Measurements from ENCODE around the gene ST6GAL1. TPM values are rescaled to one million over a fixed set of nuclear protein-coding genes. Genes with fewer than 3 reads are reported as not detected.

ST6GAL1 gene
- total and polyA plus RNA-seq, 2 of the 13 experiments (the other 11 are each of a cell fraction or from before 2014, with no cell fraction given): 79.9 to 164 TPM

GRCh38 chr3:187027531-187028278 lies 97.4 kb downstream of the ST6GAL1 start:
- H4K20me1 ChIP-seq (ENCODE audit: insufficient read depth, low read length): no peaks in the 10 kb centered on the region
- no peak for TF ChIP-seq HOXA5 (CRISPR knock-in tag; IDR thresholded peaks at IDR 0.05)
- no peak for TF ChIP-seq ZNF781 (CRISPR knock-in tag; IDR thresholded peaks at IDR 0.05; ENCODE audit: borderline replicate concordance, not compliant biosample characterization)
- no peak for TF ChIP-seq DDIT3 (CRISPR knock-in tag; IDR thresholded peaks at IDR 0.05)
- TF ChIP-seq ZNF382 (CRISPR knock-in tag; IDR thresholded peaks at IDR 0.05; ENCODE audit: borderline replicate concordance): no peak
- no peak for TF ChIP-seq YY1 (IDR thresholded peaks at IDR 0.05; ENCODE audit: insufficient read depth, insufficient replicate concordance, low read depth, low read length)
- no peak for TF ChIP-seq ZNF703 (CRISPR knock-in tag; IDR thresholded peaks at IDR 0.05; ENCODE audit: borderline replicate concordance)
- TF ChIP-seq PHF20 (CRISPR knock-in tag; IDR thresholded peaks at IDR 0.05): no peak
- TF ChIP-seq REL (CRISPR knock-in tag; conservative IDR thresholded peaks at IDR 0.05): no peak
- TF ChIP-seq SIN3A (IDR thresholded peaks at IDR 0.05; ENCODE audit: borderline replicate concordance, low read depth, low read length): no peak
- no peak for TF ChIP-seq ZFY (CRISPR knock-in tag; IDR thresholded peaks at IDR 0.05)
- H3K79me2 ChIP-seq (ENCODE audit: insufficient read depth, low read length): no peaks in the 10 kb centered on the region
- 90% methylated on average over 8 of the region's 8 CpGs for WGBS (ENCODE audit: low lambda C conversion rate)
- ChIA-PET POLR2A (interaction anchor here (1.4 kb wide), 1 partner anchor 12 kb away, joined by 6 read pairs; no protein-coding TSS in a partner anchor), CTCF (ENCODE audit: low intra/inter-chr PET ratio, low total read pairs) (no interaction called here)
- no peak overlapping the region for H3K4me3 ChIP-seq (replicated peaks in 1 of 3; ENCODE audit: insufficient read depth in 1 of 3, low read depth in 2 of 3, low read length in 3 of 3)
- DNase-seq (ENCODE audit: low spot score) (no peak), ATAC-seq (no peak), FAIRE-seq (no peak)
- H2AFZ ChIP-seq (ENCODE audit: low read length): no peak overlapping the region
- no peak overlapping the region for H3K4me2 ChIP-seq (ENCODE audit: low read depth, low read length)
- H3K9ac ChIP-seq (ENCODE audit: insufficient read depth, low read depth, low read length): no peak overlapping the region
- H3K27me3 ChIP-seq (ENCODE audit: control insufficient read depth in 1 of 2, insufficient read depth in 2 of 2, low read length in 2 of 2): no peaks in the 10 kb centered on the region
- in situ Hi-C loops (cut with HindIII; ENCODE audit: extremely low pct_ligation_motif_present, low pct_unique_long_range_greater_than_20kb): no loop called here
- no peaks in the 10 kb centered on the region for H3K36me3 ChIP-seq (replicated peaks in 1 of 2; ENCODE audit: control insufficient read depth in 1 of 2, insufficient read depth in 2 of 2, low read length in 2 of 2)
- no peak overlapping the region for H3K27ac ChIP-seq (ENCODE audit: extremely low read length, insufficient read depth, low read length)
- no peaks in the 10 kb centered on the region for H3K9me3 ChIP-seq (ENCODE audit: low read length)
- BruUV-seq (replicated peaks): no TSS peak
- intact Hi-C loops (cut with micrococcal nuclease; ENCODE audit: unreplicated experiment): no loop called here
- no peaks in the 10 kb centered on the region for H3K4me1 ChIP-seq (ENCODE audit: insufficient read depth, low read length)

Measured in HepG2 (cell line).